ENCODE measurements around the gene CEP128.

Gene CEP128

GRCh38 chr14:80973931-80974641, 32.5 kb upstream of the CEP128 start:
- peak; percentile 21 for DNase-seq
- no peaks in the 10 kb centered on the region for H3K36me3 ChIP-seq
- no peaks in the 10 kb centered on the region for H3K9me3 ChIP-seq (ENCODE audit: severe bottlenecking)
- TF ChIP-seq CTCF (IDR thresholded peaks at IDR 0.05; ENCODE audit: low read depth, low read length), result no peak
- H3K27me3 ChIP-seq (ENCODE audit: insufficient read depth, low read depth, severe bottlenecking), result no peaks in the 10 kb centered on the region
- H3K4me3 ChIP-seq (ENCODE audit: low read depth, low read length), result no peak overlapping the region
- H3K27ac ChIP-seq, result no peak overlapping the region

- H3K9me3 ChIP-seq (ENCODE audit: severe bottlenecking), result no peaks in the 10 kb centered on the region
- no peak for TF ChIP-seq CTCF (IDR thresholded peaks at IDR 0.05; ENCODE audit: low read depth, low read length)
- DNase-seq, result no peak
- no peaks in the 10 kb centered on the region for H3K36me3 ChIP-seq
- no peak overlapping the region for H3K4me3 ChIP-seq (ENCODE audit: low read depth, low read length)
- no peak overlapping the region for H3K27ac ChIP-seq
- H3K27me3 ChIP-seq (ENCODE audit: insufficient read depth, low read depth, severe bottlenecking), result no peaks in the 10 kb centered on the region
These were observed 23.5 kb upstream of the CEP128 start for GRCh38 chr14:80965037-80965436.

GRCh38 chr14:80959496-80959895, 18.0 kb upstream of the CEP128 start:
- no peak for DNase-seq

GRCh38 chr14:80958939-80959338, 17.4 kb upstream of the CEP128 start:
- no peak for TF ChIP-seq CTCF (IDR thresholded peaks at IDR 0.05; ENCODE audit: low read depth, low read length)
- Histone ChIP-seq H3K27ac (no peak overlapping the region), H3K4me3 (ENCODE audit: low read depth, low read length) (no peak overlapping the region), H3K36me3 (no peaks in the 10 kb centered on the region), H3K27me3 (ENCODE audit: insufficient read depth, low read depth, severe bottlenecking) (no peaks in the 10 kb centered on the region), H3K9me3 (ENCODE audit: severe bottlenecking) (no peaks in the 10 kb centered on the region)
- DNase-seq, result no peak

More at GRCh38 chr14:80959496-80959895, 18.0 kb upstream of the CEP128 start:
- Histone ChIP-seq H3K4me3 (ENCODE audit: low read depth, low read length) (no peak overlapping the region), H3K27me3 (ENCODE audit: insufficient read depth, low read depth, severe bottlenecking) (no peaks in the 10 kb centered on the region), H3K27ac (no peak overlapping the region), H3K36me3 (no peaks in the 10 kb centered on the region), H3K9me3 (ENCODE audit: severe bottlenecking) (no peaks in the 10 kb centered on the region)
- no peak for TF ChIP-seq CTCF (IDR thresholded peaks at IDR 0.05; ENCODE audit: low read depth, low read length)

GRCh38 chr14:80958226-80958625, 16.7 kb upstream of the CEP128 start:
- Histone ChIP-seq H3K4me3 (ENCODE audit: low read depth, low read length) (no peak overlapping the region), H3K9me3 (ENCODE audit: severe bottlenecking) (no peaks in the 10 kb centered on the region), H3K36me3 (no peaks in the 10 kb centered on the region), H3K27ac (no peak overlapping the region), H3K27me3 (ENCODE audit: insufficient read depth, low read depth, severe bottlenecking) (no peaks in the 10 kb centered on the region)
- no peak for DNase-seq
- no peak for TF ChIP-seq CTCF (IDR thresholded peaks at IDR 0.05; ENCODE audit: low read depth, low read length)

- H3K9me3 ChIP-seq (ENCODE audit: severe bottlenecking), result no peaks in the 10 kb centered on the region
- H3K36me3 ChIP-seq, result no peaks in the 10 kb centered on the region
- no peaks in the 10 kb centered on the region for H3K27me3 ChIP-seq (ENCODE audit: insufficient read depth, low read depth, severe bottlenecking)
- TF ChIP-seq CTCF (IDR thresholded peaks at IDR 0.05; ENCODE audit: low read depth, low read length), result no peak
- no peak overlapping the region for H3K27ac ChIP-seq
- DNase-seq, result no peak
- no peak overlapping the region for H3K4me3 ChIP-seq (ENCODE audit: low read depth, low read length)
These were observed 16.1 kb upstream of the CEP128 start for GRCh38 chr14:80957613-80958012.

Measured in WERI-Rb-1 (cell line).